ENCODE results near the gene GABRG3. TPM values are rescaled to one million over a fixed set of nuclear protein-coding genes. Genes with fewer than 3 reads are reported as not detected.

The GABRG3 gene
- polyA plus RNA-seq, 1 donor: 0.57 TPM

DNA sequence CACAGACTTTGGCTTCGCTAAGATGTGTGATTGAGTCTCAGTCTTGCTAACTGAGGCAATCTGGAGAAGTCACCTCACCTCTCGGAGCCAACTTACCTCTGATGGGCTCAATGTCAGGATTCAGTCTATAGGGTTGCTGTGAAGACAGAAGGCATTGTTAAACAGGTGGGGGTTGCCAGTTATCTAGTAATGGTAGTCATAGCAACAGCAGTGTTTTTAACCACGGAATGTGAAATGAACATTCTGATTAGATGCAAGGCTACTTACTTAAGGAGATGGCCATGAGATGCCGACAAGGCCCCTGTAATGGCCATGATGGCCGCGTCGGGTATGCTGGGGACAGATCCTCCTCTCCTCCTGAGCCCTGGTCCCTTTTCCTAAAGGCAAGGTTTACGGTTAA is 243.1 kb downstream of the GABRG3 start:
- Histone ChIP-seq H3K36me3 (ENCODE audit: control insufficient read depth, insufficient read depth, low read length) (no peaks in the 10 kb centered on the region), H3K9me3 (ENCODE audit: control insufficient read depth, low read depth, low read length) (no peaks in the 10 kb centered on the region), H3K27me3 (ENCODE audit: control insufficient read depth, insufficient read depth, low read length) (no peaks in the 10 kb centered on the region), H3K4me3 (ENCODE audit: low read length) (no peak overlapping the region), H3K4me1 (ENCODE audit: control insufficient read depth, insufficient read depth, low read length) (no peaks in the 10 kb centered on the region), H3K27ac (ENCODE audit: low read length) (no peak overlapping the region)
- no peak for DNase-seq
- no CpG with 5 or more reads among the region's 8 CpGs for WGBS (ENCODE audit: insufficient coverage, low lambda C conversion rate)

DNA sequence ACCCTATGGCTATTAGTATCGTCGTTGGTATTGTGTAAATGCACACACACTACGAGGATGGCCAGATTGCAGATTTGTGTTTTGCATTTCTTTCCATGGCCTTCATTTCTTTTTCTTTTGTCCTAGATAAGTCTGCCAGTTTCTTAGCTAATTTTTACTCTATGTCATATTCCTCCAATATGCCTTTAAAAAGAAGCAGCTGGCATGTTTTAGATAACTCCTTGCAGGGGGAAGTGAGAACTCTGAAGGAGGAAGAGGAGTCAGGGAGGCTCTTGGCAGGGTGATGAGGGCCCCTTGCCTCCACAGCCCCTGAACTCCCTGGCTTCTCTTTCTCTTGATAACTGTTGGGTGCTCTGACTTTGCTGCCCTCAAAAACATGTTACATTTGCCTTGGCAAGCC is 244.0 kb downstream of the GABRG3 start:
- H3K4me1 ChIP-seq (ENCODE audit: control insufficient read depth, insufficient read depth, low read length): no peaks in the 10 kb centered on the region
- DNase-seq: no peak
- H3K4me3 ChIP-seq (ENCODE audit: low read length): no peak overlapping the region
- H3K36me3 ChIP-seq (ENCODE audit: control insufficient read depth, insufficient read depth, low read length): no peaks in the 10 kb centered on the region
- H3K27ac ChIP-seq (ENCODE audit: low read length): no peak overlapping the region
- no CpG with 5 or more reads among the region's 3 CpGs for WGBS (ENCODE audit: insufficient coverage, low lambda C conversion rate)
- no peaks in the 10 kb centered on the region for H3K27me3 ChIP-seq (ENCODE audit: control insufficient read depth, insufficient read depth, low read length)
- H3K9me3 ChIP-seq (ENCODE audit: control insufficient read depth, low read depth, low read length): no peaks in the 10 kb centered on the region

DNA sequence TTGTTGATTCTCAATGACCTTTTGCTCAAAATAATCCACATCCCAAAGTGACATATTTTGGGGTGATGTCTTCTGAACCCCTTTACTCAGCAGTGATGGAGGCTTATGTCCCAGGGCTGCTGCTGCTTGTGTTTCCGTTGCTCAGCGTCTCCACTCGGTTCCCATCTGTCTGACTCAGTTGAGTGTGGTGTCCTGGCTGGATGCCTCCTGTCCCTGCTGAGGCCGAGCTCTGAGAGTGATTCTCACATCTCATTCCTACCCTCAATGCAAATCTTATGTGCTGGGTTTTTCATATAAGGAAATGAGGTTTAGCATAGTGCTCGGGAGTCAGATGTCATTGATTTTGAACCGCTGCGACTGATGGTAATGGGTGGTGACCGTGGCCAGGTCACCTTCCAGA is 247.4 kb downstream of the GABRG3 start:
- Histone ChIP-seq H3K4me1 (ENCODE audit: control insufficient read depth, insufficient read depth, low read length) (no peaks in the 10 kb centered on the region), H3K27ac (ENCODE audit: low read length) (no peak overlapping the region), H3K4me3 (ENCODE audit: low read length) (no peak overlapping the region), H3K9me3 (ENCODE audit: control insufficient read depth, low read depth, low read length) (no peaks in the 10 kb centered on the region), H3K27me3 (ENCODE audit: control insufficient read depth, insufficient read depth, low read length) (no peaks in the 10 kb centered on the region), H3K36me3 (ENCODE audit: control insufficient read depth, insufficient read depth, low read length) (no peaks in the 10 kb centered on the region)
- no peak for DNase-seq
- 100% methylated on average over 3 of the region's 8 CpGs for WGBS (ENCODE audit: insufficient coverage, low lambda C conversion rate)

DNA sequence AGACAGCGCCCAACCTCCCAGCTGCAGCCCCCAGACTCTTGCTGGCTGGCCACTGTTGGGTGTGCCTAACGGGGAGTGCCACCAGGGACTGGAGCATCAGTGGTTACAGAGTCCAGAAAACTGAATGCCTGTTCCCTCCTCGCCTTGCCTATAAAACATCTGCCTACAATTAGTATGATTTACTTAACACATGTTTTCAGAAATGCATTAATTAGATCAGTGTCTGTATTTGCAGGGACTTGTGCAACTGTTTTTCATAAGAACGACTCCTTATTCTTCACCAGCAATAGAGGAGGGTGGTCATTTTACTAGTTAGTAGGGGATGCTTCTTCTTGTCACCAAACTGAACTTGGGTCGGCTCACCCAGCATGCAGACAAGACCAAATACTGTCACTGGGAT is 248.7 kb downstream of the GABRG3 start:
- H3K27ac ChIP-seq (ENCODE audit: low read length): no peak overlapping the region
- no peaks in the 10 kb centered on the region for H3K9me3 ChIP-seq (ENCODE audit: control insufficient read depth, low read depth, low read length)
- H3K36me3 ChIP-seq (ENCODE audit: control insufficient read depth, insufficient read depth, low read length): no peaks in the 10 kb centered on the region
- H3K4me3 ChIP-seq (ENCODE audit: low read length): no peak overlapping the region
- H3K27me3 ChIP-seq (ENCODE audit: control insufficient read depth, insufficient read depth, low read length): no peaks in the 10 kb centered on the region
- no peaks in the 10 kb centered on the region for H3K4me1 ChIP-seq (ENCODE audit: control insufficient read depth, insufficient read depth, low read length)
- DNase-seq: no peak
- 95% methylated on average over 2 of the region's 5 CpGs for WGBS (ENCODE audit: insufficient coverage, low lambda C conversion rate)

DNA sequence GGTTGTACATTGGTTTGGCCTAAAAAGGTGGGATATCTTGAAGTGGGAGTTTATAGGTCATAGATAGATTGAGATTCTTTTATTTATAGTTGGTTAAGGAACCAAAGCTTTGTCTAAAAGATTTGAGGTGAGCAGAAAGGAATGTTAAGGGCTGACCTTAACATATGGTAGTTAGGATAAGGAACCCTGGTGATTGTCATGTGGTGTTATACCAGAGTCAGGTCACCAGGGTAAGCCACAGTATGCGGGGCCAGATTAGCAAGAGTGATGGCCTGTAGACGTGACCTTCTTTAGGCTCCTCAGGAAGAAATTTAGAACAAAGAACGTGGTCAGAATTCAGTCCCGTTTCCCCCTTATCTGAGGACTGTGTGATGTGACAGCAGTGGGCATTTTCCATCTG is 249.2 kb downstream of the GABRG3 start:
- Histone ChIP-seq H3K4me1 (ENCODE audit: control insufficient read depth, insufficient read depth, low read length) (no peaks in the 10 kb centered on the region), H3K27me3 (ENCODE audit: control insufficient read depth, insufficient read depth, low read length) (no peaks in the 10 kb centered on the region), H3K27ac (ENCODE audit: low read length) (no peak overlapping the region), H3K9me3 (ENCODE audit: control insufficient read depth, low read depth, low read length) (no peaks in the 10 kb centered on the region), H3K4me3 (ENCODE audit: low read length) (no peak overlapping the region), H3K36me3 (ENCODE audit: control insufficient read depth, insufficient read depth, low read length) (no peaks in the 10 kb centered on the region)
- no peak for DNase-seq
- no CpG with 5 or more reads among the region's 4 CpGs for WGBS (ENCODE audit: insufficient coverage, low lambda C conversion rate)

DNA sequence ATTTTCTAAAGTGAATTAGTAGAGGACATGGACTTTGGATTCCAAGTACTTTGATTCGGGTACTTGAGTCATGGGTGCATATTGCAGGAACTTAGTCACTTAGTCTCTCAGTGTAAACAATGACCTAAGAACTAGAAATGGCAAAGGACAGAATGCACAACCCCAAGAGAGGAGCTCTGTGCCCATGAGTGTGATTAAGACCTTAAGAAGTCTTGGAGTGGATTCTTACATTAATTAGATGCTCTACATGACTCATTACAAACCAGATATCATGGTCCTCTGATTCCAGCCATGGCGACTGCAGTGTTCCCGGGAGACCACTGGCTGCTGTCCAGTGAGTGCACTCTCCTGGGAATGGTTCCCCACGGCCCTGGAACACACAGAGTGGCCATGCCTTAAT is 251.5 kb downstream of the GABRG3 start:
- H3K9me3 ChIP-seq (ENCODE audit: control insufficient read depth, low read depth, low read length): no peaks in the 10 kb centered on the region
- no CpG with 5 or more reads among the region's 4 CpGs for WGBS (ENCODE audit: insufficient coverage, low lambda C conversion rate)
- H3K27ac ChIP-seq (ENCODE audit: low read length): no peak overlapping the region
- no peaks in the 10 kb centered on the region for H3K27me3 ChIP-seq (ENCODE audit: control insufficient read depth, insufficient read depth, low read length)
- H3K36me3 ChIP-seq (ENCODE audit: control insufficient read depth, insufficient read depth, low read length): no peaks in the 10 kb centered on the region
- no peak overlapping the region for H3K4me3 ChIP-seq (ENCODE audit: low read length)
- DNase-seq: peak in 1 of 2 donors; percentile 5
- no peaks in the 10 kb centered on the region for H3K4me1 ChIP-seq (ENCODE audit: control insufficient read depth, insufficient read depth, low read length)

DNA sequence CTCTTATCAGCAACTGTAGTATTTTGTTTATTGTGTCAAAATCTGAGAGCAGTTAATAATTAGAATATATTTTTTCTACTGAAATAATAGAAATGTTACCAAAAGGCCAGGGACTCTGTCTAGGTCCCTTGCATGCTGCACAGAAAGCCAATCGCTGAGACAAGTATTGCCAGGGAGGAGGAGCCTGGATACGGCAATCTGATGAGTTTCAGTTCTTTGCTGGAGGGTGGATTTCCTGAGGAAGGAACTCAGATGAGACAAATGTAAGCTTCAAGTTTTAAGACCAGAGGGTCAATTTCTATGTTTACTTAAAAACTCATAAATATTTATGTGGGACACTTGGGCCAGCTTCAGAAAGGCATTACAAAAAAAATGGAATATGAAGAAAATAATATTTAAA is 252.2 kb downstream of the GABRG3 start:
- no peak for DNase-seq
- Histone ChIP-seq H3K27me3 (ENCODE audit: control insufficient read depth, insufficient read depth, low read length) (no peaks in the 10 kb centered on the region), H3K4me3 (ENCODE audit: low read length) (no peak overlapping the region), H3K36me3 (ENCODE audit: control insufficient read depth, insufficient read depth, low read length) (no peaks in the 10 kb centered on the region), H3K9me3 (ENCODE audit: control insufficient read depth, low read depth, low read length) (no peaks in the 10 kb centered on the region), H3K27ac (ENCODE audit: low read length) (no peak overlapping the region), H3K4me1 (ENCODE audit: control insufficient read depth, insufficient read depth, low read length) (no peaks in the 10 kb centered on the region)
- no CpG with 5 or more reads among the region's 2 CpGs for WGBS (ENCODE audit: insufficient coverage, low lambda C conversion rate)

DNA sequence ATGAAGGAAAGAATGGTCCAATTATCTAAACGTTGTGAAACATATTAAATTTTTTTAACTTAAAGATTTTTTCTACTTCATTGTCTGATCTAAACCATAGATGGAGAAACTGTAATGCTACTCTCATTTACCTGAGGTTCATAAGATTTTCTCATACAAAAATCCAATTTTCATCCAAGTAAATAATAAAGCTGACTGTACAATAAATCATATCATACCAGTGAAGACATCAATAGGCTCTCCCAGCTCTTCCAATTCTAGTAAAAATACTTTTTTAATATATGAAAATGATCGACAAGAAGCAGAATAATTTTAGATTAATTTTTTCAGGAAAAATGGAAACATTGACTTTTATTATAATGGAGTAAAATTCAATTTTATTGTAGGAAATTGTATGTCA is 260.8 kb downstream of the GABRG3 start:
- 100% methylated on average over 1 of the region's 2 CpGs for WGBS (ENCODE audit: insufficient coverage, low lambda C conversion rate)
- Histone ChIP-seq H3K27ac (ENCODE audit: low read length) (no peak overlapping the region), H3K27me3 (ENCODE audit: control insufficient read depth, insufficient read depth, low read length) (no peaks in the 10 kb centered on the region), H3K9me3 (ENCODE audit: control insufficient read depth, low read depth, low read length) (no peaks in the 10 kb centered on the region), H3K36me3 (ENCODE audit: control insufficient read depth, insufficient read depth, low read length) (no peaks in the 10 kb centered on the region), H3K4me3 (ENCODE audit: low read length) (no peak overlapping the region), H3K4me1 (ENCODE audit: control insufficient read depth, insufficient read depth, low read length) (no peaks in the 10 kb centered on the region)
- no peak for DNase-seq

DNA sequence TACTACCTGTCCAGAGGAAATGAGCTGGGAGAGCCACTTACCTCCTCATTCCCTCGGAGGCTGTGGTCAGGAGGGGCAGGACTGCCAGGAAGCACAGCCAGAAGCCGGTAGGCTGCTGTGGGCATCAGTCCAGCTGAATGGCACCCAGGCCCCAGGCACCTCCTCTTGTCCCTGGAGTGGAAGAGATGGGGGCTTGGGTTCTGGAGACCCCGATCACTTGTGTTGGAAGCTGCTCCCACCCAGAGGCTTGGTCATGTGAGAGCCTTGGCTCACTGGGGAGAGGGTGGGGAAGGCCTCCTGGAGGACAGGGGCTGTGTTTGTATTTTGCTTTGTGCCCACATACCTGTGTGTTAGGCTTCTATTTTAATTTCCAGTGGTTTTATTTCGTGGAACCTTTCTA is 261.9 kb downstream of the GABRG3 start:
- no CpG with 5 or more reads among the region's 4 CpGs for WGBS (ENCODE audit: insufficient coverage, low lambda C conversion rate)
- DNase-seq: no peak

DNA sequence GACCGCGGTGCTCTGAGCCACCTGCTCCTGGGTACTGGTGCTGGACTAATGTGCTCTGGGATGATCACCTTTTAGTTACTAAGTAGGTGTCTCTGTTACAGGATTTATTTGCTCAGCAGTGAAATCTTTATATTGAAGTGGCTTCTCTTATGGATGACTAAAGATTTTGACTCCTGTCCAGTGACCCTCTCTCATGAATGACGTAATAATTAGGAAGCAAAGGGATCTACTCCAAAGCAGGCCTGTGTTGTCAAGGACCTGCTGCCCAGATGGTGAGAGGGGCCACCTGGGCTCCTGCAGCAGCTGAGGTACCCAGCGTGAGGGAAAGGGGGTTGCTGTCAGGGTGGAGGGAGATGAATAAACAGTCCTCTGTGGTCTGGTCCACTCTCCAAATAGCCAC is 263.6 kb downstream of the GABRG3 start:
- H3K27me3 ChIP-seq (ENCODE audit: control insufficient read depth, insufficient read depth, low read length): no peaks in the 10 kb centered on the region
- no CpG with 5 or more reads among the region's 4 CpGs for WGBS (ENCODE audit: insufficient coverage, low lambda C conversion rate)
- no peaks in the 10 kb centered on the region for H3K9me3 ChIP-seq (ENCODE audit: control insufficient read depth, low read depth, low read length)
- DNase-seq: no peak
- H3K27ac ChIP-seq (ENCODE audit: low read length): no peak overlapping the region
- H3K36me3 ChIP-seq (ENCODE audit: control insufficient read depth, insufficient read depth, low read length): no peaks in the 10 kb centered on the region
- no peak overlapping the region for H3K4me3 ChIP-seq (ENCODE audit: low read length)
- H3K4me1 ChIP-seq (ENCODE audit: control insufficient read depth, insufficient read depth, low read length): no peaks in the 10 kb centered on the region

More for the DNA sequence above, 261.9 kb downstream of the GABRG3 start:
- no peaks in the 10 kb centered on the region for H3K27me3 ChIP-seq (ENCODE audit: control insufficient read depth, insufficient read depth, low read length)
- H3K4me1 ChIP-seq (ENCODE audit: control insufficient read depth, insufficient read depth, low read length): no peaks in the 10 kb centered on the region
- no peaks in the 10 kb centered on the region for H3K9me3 ChIP-seq (ENCODE audit: control insufficient read depth, low read depth, low read length)
- no peak overlapping the region for H3K27ac ChIP-seq (ENCODE audit: low read length)
- H3K36me3 ChIP-seq (ENCODE audit: control insufficient read depth, insufficient read depth, low read length): no peaks in the 10 kb centered on the region
- H3K4me3 ChIP-seq (ENCODE audit: low read length): no peak overlapping the region

DNA sequence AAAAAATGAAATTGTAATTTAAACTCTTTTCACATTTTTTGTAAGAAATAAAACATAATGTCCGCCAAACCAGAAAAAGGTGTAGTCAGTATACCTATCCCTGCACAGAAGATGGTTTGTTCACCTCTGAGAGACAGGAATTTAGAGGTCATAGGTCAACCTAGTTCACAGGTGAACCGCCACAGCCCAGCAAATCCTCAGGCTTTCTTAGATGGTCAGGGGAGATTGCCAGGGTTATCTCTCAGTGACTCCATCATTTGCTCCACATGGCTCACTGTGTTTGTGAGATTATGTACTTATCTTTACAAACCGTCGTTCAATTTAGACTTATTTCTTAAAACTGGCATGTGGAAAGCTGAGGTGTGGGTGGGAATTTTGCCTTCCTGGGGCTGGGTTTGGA is 264.2 kb downstream of the GABRG3 start:
- no CpG with 5 or more reads among the region's 4 CpGs for WGBS (ENCODE audit: insufficient coverage, low lambda C conversion rate)
- no peak for DNase-seq
- Histone ChIP-seq H3K36me3 (ENCODE audit: control insufficient read depth, insufficient read depth, low read length) (no peaks in the 10 kb centered on the region), H3K9me3 (ENCODE audit: control insufficient read depth, low read depth, low read length) (no peaks in the 10 kb centered on the region), H3K27me3 (ENCODE audit: control insufficient read depth, insufficient read depth, low read length) (no peaks in the 10 kb centered on the region), H3K27ac (ENCODE audit: low read length) (no peak overlapping the region), H3K4me3 (ENCODE audit: low read length) (no peak overlapping the region), H3K4me1 (ENCODE audit: control insufficient read depth, insufficient read depth, low read length) (no peaks in the 10 kb centered on the region)

All from large intestine (tissue), 3 donors.